Measurements from ENCODE around the gene MAP3K6. TPM values are rescaled to one million over a fixed set of nuclear protein-coding genes. Genes with fewer than 3 reads are reported as not detected.
"Not testable (repeated sequence)": the region's sequence is repeated elsewhere in the genome, so short reads cannot be mapped to it uniquely, and the experiment has no call there.

MAP3K6 gene
- total RNA-seq, 3 donors from 2014 or later: 3.1 to 4.8 (median 3.5) TPM

DNA sequence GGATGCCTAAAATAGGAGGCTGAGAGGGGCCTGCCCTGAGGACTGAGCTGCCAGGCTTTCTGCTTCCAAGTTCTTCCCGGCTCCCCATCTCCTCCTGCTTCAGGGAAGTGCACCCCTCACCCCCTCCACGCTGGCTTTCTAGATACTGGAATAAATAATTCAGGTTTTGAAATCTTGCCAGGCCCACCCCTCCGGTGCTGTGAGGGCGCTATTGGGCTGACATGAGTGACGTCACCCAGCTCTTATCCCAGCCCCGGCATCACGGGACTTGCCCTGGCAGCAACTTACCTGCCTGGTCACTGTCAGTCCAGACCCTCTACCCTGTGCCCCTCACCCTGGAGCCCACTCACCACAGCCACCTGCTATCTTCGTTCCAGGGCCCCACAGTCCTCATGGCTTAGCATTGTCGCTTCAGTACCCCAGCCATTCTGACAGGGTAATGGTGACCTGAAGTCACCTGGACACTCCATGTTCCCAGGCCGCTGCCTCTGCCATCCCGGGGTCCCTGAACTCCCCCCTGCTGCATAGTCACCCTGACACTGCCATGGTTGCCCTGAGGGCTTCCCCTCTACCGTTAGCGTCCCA lies 24.8 kb upstream of the MAP3K6 start:
- H3K4me1 Mint-ChIP-seq (ENCODE audit: low read depth): peaks cover 17% of the 10 kb centered on the region
- no peaks in the 10 kb centered on the region for H3K9me3 Mint-ChIP-seq
- DNase-seq (peak; percentile 22), ATAC-seq (no peak)
- H3K4me3 Mint-ChIP-seq: peak overlapping the region; percentile 82
- H3K36me3 Mint-ChIP-seq (ENCODE audit: insufficient read depth): no peaks in the 10 kb centered on the region
- H3K27me3 Mint-ChIP-seq (ENCODE audit: low read depth): no peaks in the 10 kb centered on the region

GRCh38 chr1:27388337-27389005 lies 21.7 kb upstream of the MAP3K6 start:
- ATAC-seq (no peak), DNase-seq (peak; percentile 77)
- peaks cover 13% of the 10 kb centered on the region for H3K4me1 Mint-ChIP-seq (ENCODE audit: low read depth)
- no peaks in the 10 kb centered on the region for H3K36me3 Mint-ChIP-seq (ENCODE audit: insufficient read depth)
- no peak overlapping the region for H3K4me3 Mint-ChIP-seq
- H3K27me3 Mint-ChIP-seq (ENCODE audit: low read depth): no peaks in the 10 kb centered on the region
- H3K9me3 Mint-ChIP-seq: no peaks in the 10 kb centered on the region

DNA sequence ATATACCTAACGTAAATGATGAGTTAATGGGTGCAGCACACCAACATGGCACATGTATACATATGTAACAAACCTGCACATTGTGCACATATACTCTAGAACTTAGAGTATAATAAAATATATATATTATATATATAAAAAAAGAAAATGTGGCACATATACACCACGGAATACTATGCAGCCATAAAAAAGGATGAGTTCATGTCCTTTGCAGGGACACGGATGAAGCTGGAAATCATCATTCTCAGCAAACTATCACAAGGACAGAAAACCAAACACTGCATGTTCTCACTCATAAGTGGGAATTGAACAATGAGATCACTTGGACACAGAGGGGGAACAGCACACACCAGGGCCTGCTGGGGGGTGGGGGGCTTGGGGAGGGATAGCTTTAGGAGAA lies 18.0 kb upstream of the MAP3K6 start:
- not testable (repeated sequence) for H3K4me1 Mint-ChIP-seq (ENCODE audit: low read depth); H3K36me3 Mint-ChIP-seq (ENCODE audit: insufficient read depth); DNase-seq; H3K4me3 Mint-ChIP-seq; H3K27me3 Mint-ChIP-seq (ENCODE audit: low read depth); ATAC-seq; H3K9me3 Mint-ChIP-seq

DNA sequence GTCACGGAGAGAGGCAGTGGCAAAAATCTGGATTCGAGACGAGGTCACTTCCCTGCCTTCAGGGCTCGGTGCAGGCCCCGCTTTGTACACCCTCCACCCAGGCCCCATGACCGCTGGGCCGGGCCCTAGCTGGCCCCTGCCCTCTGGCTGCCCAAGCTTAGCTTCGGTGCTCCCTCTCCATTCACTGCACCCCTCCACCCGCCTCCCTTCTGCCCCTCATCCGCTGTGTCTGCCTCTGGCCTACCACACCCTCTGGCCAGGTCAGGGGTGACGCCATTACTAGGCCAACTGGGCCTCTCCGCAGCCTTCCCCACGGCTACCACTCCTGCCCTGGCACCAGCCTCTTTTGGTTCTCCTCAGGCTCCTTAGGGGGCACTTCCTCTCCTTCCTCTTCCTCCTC lies 16.9 kb upstream of the MAP3K6 start:
- DNase-seq (no peak), ATAC-seq (no peak)
- no peaks in the 10 kb centered on the region for H3K9me3 Mint-ChIP-seq
- H3K4me1 Mint-ChIP-seq (ENCODE audit: low read depth): peaks cover 2% of the 10 kb centered on the region
- H3K27me3 Mint-ChIP-seq (ENCODE audit: low read depth): no peaks in the 10 kb centered on the region
- no peak overlapping the region for H3K4me3 Mint-ChIP-seq
- no peaks in the 10 kb centered on the region for H3K36me3 Mint-ChIP-seq (ENCODE audit: insufficient read depth)

DNA sequence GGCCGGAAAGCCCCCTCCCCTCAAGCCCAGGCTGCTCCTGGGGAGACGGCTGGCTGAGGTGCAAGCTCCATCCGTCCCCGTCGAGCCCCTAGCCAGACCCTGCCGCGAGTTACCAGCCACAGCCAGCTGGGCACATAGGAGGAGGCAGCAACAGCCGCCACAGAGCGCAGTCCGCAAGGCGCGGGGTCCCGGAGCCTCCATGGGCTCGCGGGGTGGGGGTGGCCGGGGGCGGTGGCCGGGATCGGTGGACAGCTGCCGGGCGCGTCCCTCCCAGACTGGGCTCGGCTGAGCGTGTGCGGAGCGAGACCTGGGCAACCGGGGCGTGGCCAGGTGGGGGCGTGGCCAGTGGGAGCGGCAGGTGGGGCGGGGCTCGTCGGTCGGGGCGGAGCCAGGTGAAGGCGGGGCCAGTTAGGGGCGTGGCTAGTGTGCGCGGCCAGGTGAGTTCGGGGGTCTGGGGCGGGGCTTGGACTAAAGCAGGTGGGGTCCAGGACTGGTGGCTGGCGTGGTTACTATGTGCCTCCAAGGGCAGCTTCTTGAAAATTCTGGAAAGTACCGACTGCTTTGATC lies 16.4 kb upstream of the MAP3K6 start, which contains the start of gene CD164L2:
TSS of gene CD164L2 (minus strand) at position 295 of the 567 bp plus-strand sequence. CDS start at position 201, 94 bp downstream.
- H3K9me3 Mint-ChIP-seq: no peaks in the 10 kb centered on the region
- ATAC-seq (peak; percentile 65 to 71), DNase-seq (no peak)
- no peaks in the 10 kb centered on the region for H3K27me3 Mint-ChIP-seq (ENCODE audit: low read depth)
- H3K4me1 Mint-ChIP-seq (ENCODE audit: low read depth): no peaks in the 10 kb centered on the region
- H3K4me3 Mint-ChIP-seq: no peak within 1 kb of the TSS
- H3K36me3 Mint-ChIP-seq (ENCODE audit: insufficient read depth): no peaks in the 10 kb centered on the region

DNA sequence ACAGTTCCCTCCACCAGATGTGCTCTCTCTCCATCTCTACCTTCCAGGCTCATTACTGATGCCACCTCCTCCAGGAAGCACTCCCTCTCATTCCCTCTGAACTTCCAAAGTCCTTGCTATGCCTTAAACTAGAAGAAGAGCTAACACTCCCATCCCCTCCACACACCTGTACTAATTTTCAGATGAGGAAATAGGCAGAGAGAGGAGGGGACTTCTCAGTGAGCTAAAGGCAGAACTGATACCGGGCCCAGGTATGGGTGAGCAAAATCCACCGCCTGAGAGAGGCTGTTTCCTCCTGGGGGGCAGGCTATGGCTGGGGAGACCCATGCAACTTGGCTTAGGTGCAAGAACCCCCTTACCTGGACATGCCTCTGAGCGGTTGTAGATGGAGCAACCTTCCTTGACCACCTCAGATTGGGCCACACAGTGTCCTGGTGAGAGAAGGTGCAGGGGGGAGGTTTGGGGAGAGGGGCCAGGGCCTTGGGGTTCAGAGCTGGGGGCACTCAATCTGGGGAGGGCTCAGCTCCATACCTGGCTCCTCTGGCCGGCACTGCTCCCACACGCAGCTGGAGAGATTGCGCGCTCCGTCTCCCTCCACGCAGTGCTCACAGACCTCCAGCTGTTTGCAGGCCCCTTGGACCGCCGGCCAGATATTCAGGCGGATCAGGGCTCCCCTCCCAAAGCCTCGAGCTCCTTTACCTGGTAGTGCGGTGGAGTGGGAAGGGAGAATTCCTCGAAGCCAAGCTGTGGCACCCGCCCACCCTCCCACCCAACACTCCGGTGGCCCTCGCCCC lies 15.4 kb upstream of the MAP3K6 start:
- Mint-ChIP-seq H3K4me1 (ENCODE audit: low read depth) (no peaks in the 10 kb centered on the region), H3K36me3 (ENCODE audit: insufficient read depth) (no peaks in the 10 kb centered on the region), H3K27me3 (ENCODE audit: low read depth) (no peaks in the 10 kb centered on the region), H3K4me3 (no peak overlapping the region), H3K9me3 (no peaks in the 10 kb centered on the region)
- ATAC-seq (no peak), DNase-seq (no peak)

- no peaks in the 10 kb centered on the region for H3K27me3 Mint-ChIP-seq (ENCODE audit: low read depth)
- ATAC-seq (no peak), DNase-seq (no peak)
- H3K36me3 Mint-ChIP-seq (ENCODE audit: insufficient read depth): no peaks in the 10 kb centered on the region
- H3K9me3 Mint-ChIP-seq: no peaks in the 10 kb centered on the region
- no peaks in the 10 kb centered on the region for H3K4me1 Mint-ChIP-seq (ENCODE audit: low read depth)
- no peak overlapping the region for H3K4me3 Mint-ChIP-seq
These were observed 14.3 kb upstream of the MAP3K6 start for GRCh38 chr1:27380766-27381733.

- no peak overlapping the region for H3K4me3 Mint-ChIP-seq
- no peak for ATAC-seq
These were observed 13.5 kb upstream of the MAP3K6 start for GRCh38 chr1:27380224-27380623.

DNA sequence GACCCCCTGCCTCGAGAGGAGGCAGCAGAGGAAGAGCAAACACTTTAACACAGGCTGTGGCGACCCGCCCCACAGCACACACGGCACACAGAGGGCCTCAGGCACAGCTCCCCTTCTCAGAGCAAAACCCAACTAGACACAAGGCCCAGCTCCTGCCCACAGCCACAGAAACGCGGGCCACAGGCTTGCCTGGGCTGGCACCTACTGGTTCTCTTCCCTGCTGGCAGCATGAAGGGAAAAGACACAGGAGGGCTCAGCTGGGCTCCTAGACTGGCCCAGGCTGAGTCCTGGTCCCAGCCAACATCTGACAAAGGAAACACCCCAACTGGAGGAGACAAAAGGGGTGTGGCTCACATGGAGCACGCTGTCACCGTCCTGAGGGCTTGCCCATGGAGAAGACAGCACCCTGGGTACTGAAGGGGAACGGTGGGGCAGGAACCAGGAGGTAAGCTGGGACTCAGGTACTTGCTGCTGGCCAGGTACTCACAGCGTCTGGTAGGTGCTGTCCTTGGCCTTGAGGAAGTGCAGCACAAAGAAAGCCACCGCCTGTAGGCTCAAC lies 12.9 kb upstream of the MAP3K6 start:
- Mint-ChIP-seq H3K4me1 (ENCODE audit: low read depth) (no peaks in the 10 kb centered on the region), H3K27me3 (ENCODE audit: low read depth) (no peaks in the 10 kb centered on the region), H3K36me3 (ENCODE audit: insufficient read depth) (no peaks in the 10 kb centered on the region), H3K4me3 (no peak overlapping the region), H3K9me3 (no peaks in the 10 kb centered on the region)
- DNase-seq (no peak), ATAC-seq (no peak)

More at GRCh38 chr1:27380224-27380623, 13.5 kb upstream of the MAP3K6 start:
- Mint-ChIP-seq H3K27me3 (ENCODE audit: low read depth) (no peaks in the 10 kb centered on the region), H3K9me3 (no peaks in the 10 kb centered on the region), H3K36me3 (ENCODE audit: insufficient read depth) (no peaks in the 10 kb centered on the region), H3K4me1 (ENCODE audit: low read depth) (no peaks in the 10 kb centered on the region)
- DNase-seq: no peak

DNA sequence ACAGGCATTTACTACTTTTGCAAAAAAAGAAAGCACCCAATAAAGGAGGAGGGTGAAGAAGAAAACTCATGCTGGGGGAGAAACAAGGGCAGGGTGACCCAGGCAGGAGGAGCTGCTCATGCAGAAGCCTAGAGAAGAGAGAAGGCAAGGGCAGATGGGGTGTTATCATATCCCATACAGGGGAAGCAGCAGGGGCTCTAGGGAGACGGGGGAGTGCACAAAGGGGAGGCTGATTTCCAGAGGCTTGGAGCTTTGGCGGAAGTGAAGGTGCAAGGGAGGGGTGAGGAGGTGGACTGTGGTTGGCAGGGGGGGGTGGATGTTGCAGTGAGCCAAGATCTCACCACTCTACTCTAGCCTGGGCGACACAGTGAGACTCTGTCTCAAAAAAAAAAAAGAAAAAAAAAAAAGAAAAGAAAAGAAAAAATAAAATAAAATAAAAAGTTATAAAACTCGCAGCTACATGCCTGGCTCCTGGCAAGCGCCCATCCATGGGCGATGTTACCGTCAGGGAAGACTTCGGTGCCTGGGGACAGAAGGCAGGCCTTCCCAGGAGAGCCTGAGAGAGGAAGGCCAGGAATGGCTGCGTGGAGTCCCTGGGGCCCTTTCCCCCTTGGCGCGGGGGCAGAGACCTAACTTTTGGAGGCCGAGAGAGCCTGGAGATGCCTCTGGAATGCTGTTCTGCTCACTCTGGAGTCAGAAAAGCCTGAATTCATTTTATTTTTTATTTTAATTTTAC lies 11.2 kb upstream of the MAP3K6 start:
- H3K4me3 Mint-ChIP-seq: no peak overlapping the region
- ATAC-seq (no peak), DNase-seq (no peak)
- H3K27me3 Mint-ChIP-seq (ENCODE audit: low read depth): no peaks in the 10 kb centered on the region
- H3K36me3 Mint-ChIP-seq (ENCODE audit: insufficient read depth): no peaks in the 10 kb centered on the region
- H3K9me3 Mint-ChIP-seq: no peaks in the 10 kb centered on the region
- H3K4me1 Mint-ChIP-seq (ENCODE audit: low read depth): no peaks in the 10 kb centered on the region

GRCh38 chr1:27374362-27375086 lies 7.8 kb upstream of the MAP3K6 start, which contains the start of gene FCN3:
TSS of gene FCN3 (minus strand) at chr1:27374824. CDS start at chr1:27374818, 6 bp downstream.
- Mint-ChIP-seq H3K4me3 (no peak within 1 kb of the TSS), H3K9me3 (no peaks in the 10 kb centered on the region), H3K4me1 (ENCODE audit: low read depth) (peaks cover 3% of the 10 kb centered on the region), H3K27me3 (ENCODE audit: low read depth) (no peaks in the 10 kb centered on the region), H3K36me3 (ENCODE audit: insufficient read depth) (no peaks in the 10 kb centered on the region)
- no peak for DNase-seq
- ATAC-seq: no peak

- H3K4me3 Mint-ChIP-seq: no peak overlapping the region
- H3K36me3 Mint-ChIP-seq (ENCODE audit: insufficient read depth): no peaks in the 10 kb centered on the region
- H3K9me3 Mint-ChIP-seq: no peaks in the 10 kb centered on the region
- ATAC-seq: peak in 1 of 2 donors; percentile 35
- DNase-seq: no peak
- peaks cover 7% of the 10 kb centered on the region for H3K4me1 Mint-ChIP-seq (ENCODE audit: low read depth)
- H3K27me3 Mint-ChIP-seq (ENCODE audit: low read depth): no peaks in the 10 kb centered on the region
These were observed 6.3 kb upstream of the MAP3K6 start for GRCh38 chr1:27372808-27373690.

Measured in activated T-cell treated with anti-CD3 and anti-CD28 coated beads, Interleukin-2, amount 50 U/mL, for 4 hours (primary cell).